ENCODE results near the gene TSPAN7. TPM values are rescaled to one million over a fixed set of nuclear protein-coding genes. Genes with fewer than 3 reads are reported as not detected.

Gene TSPAN7
- total RNA-seq, 2 donors from 2014 or later, result 6.2 to 15.1 TPM

DNA sequence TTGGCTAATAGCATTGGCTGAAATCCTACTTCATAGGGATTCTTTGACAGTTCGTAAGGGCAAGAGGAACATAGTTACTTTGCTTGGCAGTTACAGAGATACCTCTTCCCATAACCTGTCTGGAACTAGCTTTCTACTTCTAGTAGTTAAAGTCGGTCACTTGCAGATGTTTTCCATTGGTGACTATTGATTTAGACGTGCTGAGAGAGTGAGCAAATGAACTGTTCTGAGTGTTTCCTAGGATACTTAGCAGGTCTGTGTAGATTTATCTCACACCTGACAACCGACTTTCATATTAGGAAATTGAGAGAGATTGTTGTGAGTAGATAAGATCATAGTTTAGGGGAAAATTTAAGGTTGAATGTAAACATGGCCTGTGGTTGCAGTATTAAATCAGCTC is 116.8 kb downstream of the TSPAN7 start:
- TF ChIP-seq, protein P1, sequence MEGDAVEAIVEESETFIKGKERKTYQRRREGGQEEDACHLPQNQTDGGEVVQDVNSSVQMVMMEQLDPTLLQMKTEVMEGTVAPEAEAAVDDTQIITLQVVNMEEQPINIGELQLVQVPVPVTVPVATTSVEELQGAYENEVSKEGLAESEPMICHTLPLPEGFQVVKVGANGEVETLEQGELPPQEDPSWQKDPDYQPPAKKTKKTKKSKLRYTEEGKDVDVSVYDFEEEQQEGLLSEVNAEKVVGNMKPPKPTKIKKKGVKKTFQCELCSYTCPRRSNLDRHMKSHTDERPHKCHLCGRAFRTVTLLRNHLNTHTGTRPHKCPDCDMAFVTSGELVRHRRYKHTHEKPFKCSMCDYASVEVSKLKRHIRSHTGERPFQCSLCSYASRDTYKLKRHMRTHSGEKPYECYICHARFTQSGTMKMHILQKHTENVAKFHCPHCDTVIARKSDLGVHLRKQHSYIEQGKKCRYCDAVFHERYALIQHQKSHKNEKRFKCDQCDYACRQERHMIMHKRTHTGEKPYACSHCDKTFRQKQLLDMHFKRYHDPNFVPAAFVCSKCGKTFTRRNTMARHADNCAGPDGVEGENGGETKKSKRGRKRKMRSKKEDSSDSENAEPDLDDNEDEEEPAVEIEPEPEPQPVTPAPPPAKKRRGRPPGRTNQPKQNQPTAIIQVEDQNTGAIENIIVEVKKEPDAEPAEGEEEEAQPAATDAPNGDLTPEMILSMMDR (conservative IDR thresholded peaks at IDR 0.05), result no peak
- Histone ChIP-seq H3K27ac (ENCODE audit: low read depth, low read length) (no peak overlapping the region), H3K36me3 (ENCODE audit: control insufficient read depth, insufficient read depth, low read length) (no peaks in the 10 kb centered on the region), H3K9me3 (ENCODE audit: control insufficient read depth, low read length) (no peaks in the 10 kb centered on the region), H3K9ac (ENCODE audit: extremely low read depth, low read length, poor library complexity, severe bottlenecking) (no peak overlapping the region), H3K4me1 (ENCODE audit: control insufficient read depth, insufficient read depth, low read length) (peaks cover 4% of the 10 kb centered on the region), H3K27me3 (ENCODE audit: control insufficient read depth, insufficient read depth, low read length, poor library complexity, severe bottlenecking) (no peaks in the 10 kb centered on the region), H3K4me3 (ENCODE audit: low read length) (no peak overlapping the region)
- no peak for DNase-seq
- Mint-ChIP-seq H3K9me3 (peaks cover 38% of the 10 kb centered on the region), H3K27ac (no peak overlapping the region), H3K27me3 (ENCODE audit: insufficient read depth) (no peaks in the 10 kb centered on the region), H3K4me3 (no peak overlapping the region), H3K36me3 (ENCODE audit: low read depth) (no peaks in the 10 kb centered on the region), H3K4me1 (peaks cover 4% of the 10 kb centered on the region)
- 80 to 92% methylated on average over 1 to 4 of the region's 4 CpGs for WGBS, 2 experiments (ENCODE audit: insufficient coverage in 1 of 2, insufficient read length in 1 of 2)

DNA sequence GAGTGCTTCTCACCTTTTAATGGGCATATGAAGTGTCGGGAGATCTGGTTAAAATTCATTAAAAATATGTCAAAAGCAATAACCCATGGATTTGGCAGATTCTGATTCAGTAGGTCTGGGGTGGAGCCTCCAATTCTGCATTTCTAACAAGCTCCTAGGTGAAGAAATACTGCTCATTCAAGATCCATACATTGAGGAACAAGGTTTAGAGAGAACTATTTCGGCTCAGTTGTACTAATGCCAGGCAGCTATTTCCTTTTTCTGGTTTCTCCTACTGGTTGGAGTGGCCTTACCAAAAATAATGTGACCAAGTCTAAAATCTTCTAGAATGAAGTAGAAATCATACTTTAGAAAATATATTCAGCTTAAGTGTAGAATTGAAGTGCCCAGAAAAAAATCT is 117.5 kb downstream of the TSPAN7 start:
- TF ChIP-seq, protein P1 (conservative IDR thresholded peaks at IDR 0.05), result no peak
- Histone ChIP-seq H3K27me3 (ENCODE audit: control insufficient read depth, insufficient read depth, low read length, poor library complexity, severe bottlenecking) (no peaks in the 10 kb centered on the region), H3K4me1 (ENCODE audit: control insufficient read depth, insufficient read depth, low read length) (peaks cover 4% of the 10 kb centered on the region), H3K27ac (ENCODE audit: low read depth, low read length) (no peak overlapping the region), H3K9ac (ENCODE audit: extremely low read depth, low read length, poor library complexity, severe bottlenecking) (no peak overlapping the region), H3K4me3 (ENCODE audit: low read length) (no peak overlapping the region), H3K9me3 (ENCODE audit: control insufficient read depth, low read length) (no peaks in the 10 kb centered on the region), H3K36me3 (ENCODE audit: control insufficient read depth, insufficient read depth, low read length) (no peaks in the 10 kb centered on the region)
- Mint-ChIP-seq H3K4me3 (no peak overlapping the region), H3K9me3 (peaks cover 38% of the 10 kb centered on the region), H3K36me3 (ENCODE audit: low read depth) (no peaks in the 10 kb centered on the region), H3K4me1 (peaks cover 4% of the 10 kb centered on the region), H3K27ac (no peak overlapping the region), H3K27me3 (ENCODE audit: insufficient read depth) (no peaks in the 10 kb centered on the region)
- WGBS, 2 experiments (ENCODE audit: insufficient coverage in 1 of 2, insufficient read length in 1 of 2), result 96% methylated on average over 2 of the region's 2 CpGs; no CpG with 5 or more reads in 1 of the 2 experiments
- DNase-seq, result no peak

DNA sequence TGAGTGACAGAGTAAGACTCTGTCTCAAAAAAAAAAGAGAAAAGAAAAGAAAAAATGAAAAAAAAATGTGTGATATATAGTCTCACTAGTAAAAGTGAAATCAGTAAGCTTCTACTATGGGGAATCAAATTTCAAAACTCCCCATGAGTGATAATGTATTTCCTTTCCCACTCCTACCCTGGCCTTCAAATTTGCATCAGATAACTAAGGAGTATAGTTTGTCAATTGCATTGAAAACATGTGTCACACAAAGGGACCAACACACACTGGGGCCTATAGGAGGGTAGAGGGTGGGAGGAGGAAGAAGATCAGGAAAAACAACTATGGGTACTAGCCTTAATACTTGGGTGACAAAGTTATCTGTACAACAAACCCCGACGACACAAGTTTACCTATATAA is 118.4 kb downstream of the TSPAN7 start:
- no peak overlapping the region for H3K4me3 Mint-ChIP-seq
- TF ChIP-seq, protein P1 (conservative IDR thresholded peaks at IDR 0.05), result no peak
- H3K27ac ChIP-seq (ENCODE audit: low read depth, low read length), result no peak overlapping the region
- WGBS, 2 experiments (ENCODE audit: insufficient coverage in 1 of 2, insufficient read length in 1 of 2), result 98% methylated on average over 2 of the region's 2 CpGs; no CpG with 5 or more reads in 1 of the 2 experiments
- no peak overlapping the region for H3K9ac ChIP-seq (ENCODE audit: extremely low read depth, low read length, poor library complexity, severe bottlenecking)
- no peaks in the 10 kb centered on the region for H3K27me3 ChIP-seq (ENCODE audit: control insufficient read depth, insufficient read depth, low read length, poor library complexity, severe bottlenecking)
- H3K36me3 Mint-ChIP-seq (ENCODE audit: low read depth), result no peaks in the 10 kb centered on the region
- H3K36me3 ChIP-seq (ENCODE audit: control insufficient read depth, insufficient read depth, low read length), result no peaks in the 10 kb centered on the region
- H3K27ac Mint-ChIP-seq, result no peak overlapping the region
- no peak for DNase-seq
- H3K4me1 Mint-ChIP-seq, result peaks cover 4% of the 10 kb centered on the region
- H3K27me3 Mint-ChIP-seq (ENCODE audit: insufficient read depth), result no peaks in the 10 kb centered on the region
- H3K4me3 ChIP-seq (ENCODE audit: low read length), result no peak overlapping the region
- peaks cover 39% of the 10 kb centered on the region for H3K9me3 Mint-ChIP-seq
- no peaks in the 10 kb centered on the region for H3K9me3 ChIP-seq (ENCODE audit: control insufficient read depth, low read length)
- peaks cover 4% of the 10 kb centered on the region for H3K4me1 ChIP-seq (ENCODE audit: control insufficient read depth, insufficient read depth, low read length)
